ENCODE measurements around the gene PPIE.
"Not testable (repeated sequence)": the region's sequence is repeated elsewhere in the genome, so short reads cannot be mapped to it uniquely, and the experiment has no call there.

Gene PPIE

DNA sequence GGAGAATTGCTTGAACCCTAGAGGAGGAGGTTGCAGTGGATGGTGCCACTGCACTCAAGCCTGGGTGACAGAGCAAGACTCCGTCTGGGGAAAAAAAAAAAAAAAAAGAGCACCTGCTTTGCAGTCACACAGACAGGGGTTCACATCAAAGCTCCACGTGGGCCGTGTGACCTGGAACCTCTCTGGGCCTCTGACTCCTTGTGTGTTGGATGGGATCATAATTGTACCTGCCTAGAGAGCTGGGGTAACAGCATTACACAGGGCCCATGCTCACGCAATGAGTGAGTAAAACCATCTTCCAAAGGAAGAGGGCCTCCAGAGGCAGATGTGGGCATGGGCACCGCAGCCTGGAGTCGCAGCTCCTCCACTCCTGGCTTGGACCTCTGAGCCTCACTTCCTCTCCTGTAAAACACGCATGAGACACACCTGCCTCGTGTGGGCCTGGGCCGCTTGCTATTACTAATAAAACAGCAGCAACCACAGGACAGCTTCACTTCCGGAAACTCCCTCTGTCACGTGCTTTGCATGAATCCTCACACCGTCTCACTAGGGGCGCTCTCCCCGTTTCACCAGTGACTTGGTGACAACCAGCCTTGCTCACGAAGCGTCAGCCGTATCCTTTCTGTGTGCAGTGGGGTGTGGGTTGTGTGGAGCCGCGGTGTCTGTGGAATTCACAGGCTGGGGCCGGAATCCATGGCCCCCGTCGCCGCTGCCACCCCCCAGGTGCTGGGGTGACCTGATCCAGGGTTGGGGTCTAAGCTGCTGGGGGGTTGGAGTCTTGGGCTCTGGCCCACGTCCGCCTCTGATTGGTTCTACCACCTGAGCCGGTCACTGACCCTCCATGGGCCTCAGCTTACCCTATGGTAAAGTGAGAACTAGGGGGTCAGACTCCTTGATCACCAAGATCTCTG is 60.4 kb downstream of the PPIE start:
- not testable (repeated sequence) for H3K36me3 ChIP-seq (ENCODE audit: control insufficient read depth, insufficient read depth, low read length)

DNA sequence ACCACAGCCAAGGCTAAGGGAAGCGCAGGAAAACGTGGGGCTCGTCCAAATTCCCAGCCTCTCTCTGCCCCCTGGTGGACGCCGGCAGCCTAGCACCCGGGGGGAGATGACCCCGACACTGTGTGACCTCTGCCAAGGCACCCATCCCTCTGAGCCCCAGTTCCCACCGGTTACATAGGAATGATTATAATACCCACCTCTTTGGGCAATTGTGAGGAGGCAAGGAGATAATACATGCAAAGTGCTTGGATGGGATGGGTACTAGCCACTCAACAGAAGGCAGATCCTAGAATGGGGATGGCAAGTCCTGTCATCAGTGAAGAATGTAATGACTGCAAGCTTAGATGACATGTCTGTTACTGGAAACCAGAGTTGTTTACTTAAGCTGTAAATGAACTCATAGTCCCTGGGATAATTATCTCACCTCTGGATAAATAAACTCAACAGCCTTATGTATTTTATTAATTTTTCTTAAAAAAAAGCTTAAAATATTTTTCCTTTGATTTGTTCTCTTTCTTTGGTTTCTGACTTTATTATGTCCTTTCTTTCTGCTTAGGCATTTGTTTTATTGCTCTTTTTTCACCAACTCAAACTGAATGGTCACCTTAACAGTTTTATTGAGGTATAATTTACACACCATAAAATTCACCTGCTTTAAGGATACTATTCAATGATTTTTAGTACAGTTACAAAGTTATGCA is 61.2 kb downstream of the PPIE start:
- Histone ChIP-seq H3K27ac (ENCODE audit: insufficient read depth, low read depth, low read length, poor library complexity, severe bottlenecking) (no peak overlapping the region), H3K9me3 (ENCODE audit: control insufficient read depth, low read length) (no peaks in the 10 kb centered on the region)
- 5 to 9% methylated on average over 8 of the region's 8 CpGs for WGBS, 2 experiments

More for the DNA sequence above, 60.4 kb downstream of the PPIE start:
- H3K27ac ChIP-seq (ENCODE audit: insufficient read depth, low read depth, low read length, poor library complexity, severe bottlenecking); H3K4me3 ChIP-seq (ENCODE audit: insufficient read depth, low read depth, low read length); H3K27me3 ChIP-seq (ENCODE audit: control insufficient read depth, insufficient read depth, low read length, poor library complexity, severe bottlenecking); H3K4me1 ChIP-seq (ENCODE audit: control insufficient read depth, insufficient read depth, low read length); H3K9me3 ChIP-seq (ENCODE audit: control insufficient read depth, low read length): not testable (repeated sequence)
- WGBS, 2 experiments = 76 to 77% methylated on average over 17 to 20 of the region's 26 CpGs

DNA sequence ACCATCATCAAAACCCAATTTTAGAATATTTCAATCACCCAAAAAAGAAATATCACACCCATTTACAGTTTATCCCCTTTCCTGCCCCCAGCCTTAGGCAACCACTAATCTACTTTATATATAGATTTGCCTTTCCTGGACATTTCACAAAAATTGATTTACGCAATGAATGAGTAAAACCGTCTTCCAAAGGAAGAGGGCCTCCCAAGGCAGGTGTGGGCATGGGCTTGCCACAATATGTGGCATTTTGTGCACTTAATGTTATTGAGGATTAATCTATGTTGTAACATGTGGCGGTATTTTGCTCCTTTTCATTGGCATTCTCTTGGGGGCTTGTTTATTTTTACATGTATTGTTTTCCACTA is 61.8 kb downstream of the PPIE start:
- H3K36me3 ChIP-seq (ENCODE audit: control insufficient read depth, insufficient read depth, low read length) = no peaks in the 10 kb centered on the region
- 89 to 97% methylated on average over 3 of the region's 3 CpGs for WGBS, 2 experiments
- no peak overlapping the region for H3K4me3 ChIP-seq (ENCODE audit: insufficient read depth, low read depth, low read length)
- no peaks in the 10 kb centered on the region for H3K4me1 ChIP-seq (ENCODE audit: control insufficient read depth, insufficient read depth, low read length)
- no peaks in the 10 kb centered on the region for H3K27me3 ChIP-seq (ENCODE audit: control insufficient read depth, insufficient read depth, low read length, poor library complexity, severe bottlenecking)
- H3K27ac ChIP-seq (ENCODE audit: insufficient read depth, low read depth, low read length, poor library complexity, severe bottlenecking) = no peak overlapping the region
- peaks cover under 1% of the 10 kb centered on the region for H3K9me3 ChIP-seq (ENCODE audit: control insufficient read depth, low read length)

More for the DNA sequence above, 61.2 kb downstream of the PPIE start:
- no peaks in the 10 kb centered on the region for H3K4me1 ChIP-seq (ENCODE audit: control insufficient read depth, insufficient read depth, low read length)
- H3K36me3 ChIP-seq (ENCODE audit: control insufficient read depth, insufficient read depth, low read length) = no peaks in the 10 kb centered on the region
- no peaks in the 10 kb centered on the region for H3K27me3 ChIP-seq (ENCODE audit: control insufficient read depth, insufficient read depth, low read length, poor library complexity, severe bottlenecking)
- H3K4me3 ChIP-seq (ENCODE audit: insufficient read depth, low read depth, low read length) = no peak overlapping the region

DNA sequence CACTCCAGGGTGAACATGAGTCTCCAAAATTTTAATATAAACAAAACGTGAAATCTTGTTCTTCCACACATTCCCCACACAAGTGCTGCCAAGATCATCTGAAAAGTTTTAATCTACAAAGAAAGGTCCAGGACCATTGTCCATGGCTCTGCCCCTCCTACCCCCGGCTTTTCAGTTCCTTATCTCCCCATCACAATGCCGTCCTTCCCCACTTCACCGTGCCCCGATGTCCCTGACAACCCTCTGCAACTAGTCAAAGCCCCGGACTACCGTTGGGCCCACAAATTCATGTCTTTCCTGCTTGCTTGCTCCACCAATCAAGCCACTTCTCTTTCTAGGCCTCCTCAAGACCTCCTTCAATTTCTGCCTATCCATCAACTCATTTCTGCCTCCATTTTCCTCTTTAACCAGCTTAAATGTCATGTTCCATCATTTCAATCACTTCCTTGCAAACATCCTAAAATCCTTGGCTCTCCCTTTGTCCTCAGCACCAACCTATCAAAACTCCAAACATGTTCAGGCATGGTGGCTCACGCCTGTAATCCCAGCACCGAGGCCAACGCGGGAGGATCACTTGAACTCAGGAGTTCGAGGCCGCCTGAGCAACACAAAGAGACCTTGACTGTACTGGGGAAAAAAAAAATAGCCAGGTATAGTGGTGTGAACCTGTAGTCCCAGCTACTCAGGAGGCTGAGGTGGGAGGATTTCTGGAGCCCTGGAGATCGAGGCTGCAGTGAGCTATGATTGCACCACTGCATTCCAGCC is 64.0 kb downstream of the PPIE start:
- Histone ChIP-seq H3K4me1 (ENCODE audit: control insufficient read depth, insufficient read depth, low read length) (no peaks in the 10 kb centered on the region), H3K27me3 (ENCODE audit: control insufficient read depth, insufficient read depth, low read length, poor library complexity, severe bottlenecking) (no peaks in the 10 kb centered on the region), H3K9me3 (ENCODE audit: control insufficient read depth, low read length) (peaks cover 4% of the 10 kb centered on the region), H3K4me3 (ENCODE audit: insufficient read depth, low read depth, low read length) (no peak overlapping the region), H3K27ac (ENCODE audit: insufficient read depth, low read depth, low read length, poor library complexity, severe bottlenecking) (no peak overlapping the region), H3K36me3 (ENCODE audit: control insufficient read depth, insufficient read depth, low read length) (no peaks in the 10 kb centered on the region)
- 90 to 92% methylated on average over 14 of the region's 14 CpGs for WGBS, 2 experiments

DNA sequence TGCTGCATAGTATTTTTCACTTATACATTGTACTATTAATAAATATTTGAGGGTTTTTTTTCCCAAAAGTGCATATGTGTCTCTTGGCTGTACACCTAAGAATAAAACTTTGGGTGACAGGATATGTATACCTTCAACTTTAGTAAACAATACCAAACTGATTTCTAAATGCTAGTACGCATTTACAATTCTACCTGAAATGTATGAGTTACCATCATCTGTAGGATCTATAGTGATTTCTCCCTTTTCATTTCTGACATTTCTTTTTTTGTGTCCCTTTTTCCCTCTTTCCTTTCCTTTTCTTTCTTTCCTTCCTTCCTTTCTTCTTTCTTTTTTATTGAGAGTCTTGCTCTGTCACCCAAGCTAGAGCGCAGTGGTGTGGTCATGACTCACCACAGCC is 66.7 kb downstream of the PPIE start:
- Histone ChIP-seq H3K27ac (ENCODE audit: insufficient read depth, low read depth, low read length, poor library complexity, severe bottlenecking) (no peak overlapping the region), H3K4me3 (ENCODE audit: insufficient read depth, low read depth, low read length) (no peak overlapping the region), H3K27me3 (ENCODE audit: control insufficient read depth, insufficient read depth, low read length, poor library complexity, severe bottlenecking) (no peaks in the 10 kb centered on the region), H3K36me3 (ENCODE audit: control insufficient read depth, insufficient read depth, low read length) (no peaks in the 10 kb centered on the region), H3K4me1 (ENCODE audit: control insufficient read depth, insufficient read depth, low read length) (no peaks in the 10 kb centered on the region), H3K9me3 (ENCODE audit: control insufficient read depth, low read length) (peaks cover 4% of the 10 kb centered on the region)
- WGBS, 2 experiments = 94 to 97% methylated on average over 2 of the region's 2 CpGs

DNA sequence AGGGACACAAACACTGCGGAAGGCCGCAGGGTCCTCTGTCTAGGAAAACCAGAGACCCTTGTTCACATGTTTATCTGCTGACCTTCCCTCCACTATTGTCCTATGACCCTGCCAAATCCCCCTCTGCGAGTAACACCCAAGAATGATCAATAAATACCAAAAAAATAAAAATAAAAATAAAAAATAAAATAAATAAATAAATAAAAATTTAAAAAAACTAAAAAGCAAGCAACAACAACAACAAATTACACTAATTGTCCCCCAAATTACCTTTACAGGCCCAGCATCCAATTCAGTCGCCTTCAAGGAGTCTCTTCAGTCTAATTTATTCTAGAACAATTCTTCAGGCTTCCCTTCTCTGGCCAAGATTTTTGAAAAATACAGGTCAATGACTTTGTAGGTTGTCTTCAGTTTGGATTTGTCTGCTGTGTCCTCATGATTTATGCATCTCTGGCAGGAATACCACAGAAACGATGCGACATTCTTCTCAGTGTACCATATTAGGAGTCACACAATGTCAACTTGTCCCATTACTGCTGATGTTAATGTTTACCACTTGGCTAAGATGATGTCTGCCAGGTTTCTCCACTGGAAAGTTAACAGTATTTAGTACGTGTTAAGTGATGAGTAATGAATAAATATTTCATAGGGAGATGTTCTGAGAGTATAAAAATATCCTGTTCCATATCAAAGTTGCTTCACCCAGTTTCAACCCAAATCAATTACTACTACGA is 70.3 kb downstream of the PPIE start:
- Histone ChIP-seq H3K36me3 (ENCODE audit: control insufficient read depth, insufficient read depth, low read length) (no peaks in the 10 kb centered on the region), H3K9me3 (ENCODE audit: control insufficient read depth, low read length) (peaks cover 4% of the 10 kb centered on the region), H3K27ac (ENCODE audit: insufficient read depth, low read depth, low read length, poor library complexity, severe bottlenecking) (no peak overlapping the region), H3K4me1 (ENCODE audit: control insufficient read depth, insufficient read depth, low read length) (no peaks in the 10 kb centered on the region), H3K4me3 (ENCODE audit: insufficient read depth, low read depth, low read length) (no peak overlapping the region), H3K27me3 (ENCODE audit: control insufficient read depth, insufficient read depth, low read length, poor library complexity, severe bottlenecking) (no peaks in the 10 kb centered on the region)
- 87 to 99% methylated on average over 5 of the region's 8 CpGs for WGBS, 2 experiments

DNA sequence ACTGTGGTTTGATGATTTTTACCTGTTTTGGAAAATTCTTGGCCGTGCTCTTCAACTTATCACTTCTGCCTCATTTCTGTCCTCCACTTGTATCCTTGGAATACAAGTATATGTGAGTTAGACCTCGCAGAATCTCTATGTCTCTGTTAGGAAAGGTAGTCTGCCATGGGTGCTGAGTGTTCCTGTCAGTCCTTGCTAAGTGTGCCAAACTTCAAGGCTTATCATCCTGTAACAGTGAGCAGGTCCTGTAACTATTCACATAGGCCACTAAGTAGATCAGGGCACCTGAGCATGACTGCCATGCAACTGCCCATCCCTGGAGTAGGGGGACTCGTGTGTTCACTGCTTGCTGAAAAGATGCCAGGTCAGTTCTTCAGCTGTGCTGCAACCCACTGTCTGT is 74.2 kb downstream of the PPIE start:
- Histone ChIP-seq H3K27me3 (ENCODE audit: control insufficient read depth, insufficient read depth, low read length, poor library complexity, severe bottlenecking) (no peaks in the 10 kb centered on the region), H3K9me3 (ENCODE audit: control insufficient read depth, low read length) (no peaks in the 10 kb centered on the region), H3K27ac (ENCODE audit: insufficient read depth, low read depth, low read length, poor library complexity, severe bottlenecking) (no peak overlapping the region), H3K36me3 (ENCODE audit: control insufficient read depth, insufficient read depth, low read length) (no peaks in the 10 kb centered on the region), H3K4me3 (ENCODE audit: insufficient read depth, low read depth, low read length) (no peak overlapping the region), H3K4me1 (ENCODE audit: control insufficient read depth, insufficient read depth, low read length) (no peaks in the 10 kb centered on the region)
- 92 to 95% methylated on average over 2 to 3 of the region's 3 CpGs for WGBS, 2 experiments

Data from ectodermal cell (in vitro differentiated cells).